Trophoblast cell (in vitro differentiated cells and primary cell): ENCODE data around the gene DRAM2.
A peak's percentile ranks its signal among the peaks of the same experiment; 100 is the strongest.

Source experiments
- DNase-seq, 2 donors: peaks; one replicate each; pipeline ENCODE4 v3.0.0-alpha.2; 2016
- H2AFZ ChIP-seq: 2 replicates; pipeline ENCODE4 v1.6.1; 2013; ENCODE audit warnings: low read length, moderate library complexity, mild to moderate bottlenecking; ENCODE audit not compliant: insufficient read depth, poor library complexity
- H2AK5ac ChIP-seq: 2 replicates; pipeline ENCODE4 v1.6.1; 2013; ENCODE audit warnings: mild to moderate bottlenecking, low read length
- H2BK120ac ChIP-seq: 2 replicates; pipeline ENCODE4 v1.6.1; 2013; ENCODE audit warnings: low read length, mild to moderate bottlenecking, moderate library complexity; ENCODE audit not compliant: insufficient read depth, poor library complexity
- H2BK12ac ChIP-seq: 2 replicates; pipeline ENCODE4 v1.6.1; 2013; ENCODE audit warnings: mild to moderate bottlenecking, low read length, moderate library complexity
- H2BK5ac ChIP-seq: 2 replicates; pipeline ENCODE4 v1.6.1; 2013; ENCODE audit warnings: low read length, low read depth, moderate library complexity, mild to moderate bottlenecking; ENCODE audit not compliant: poor library complexity
- H3K14ac ChIP-seq: 2 replicates; pipeline ENCODE4 v1.6.1; 2013; ENCODE audit warnings: mild to moderate bottlenecking, low read length
- H3K18ac ChIP-seq: 2 replicates; pipeline ENCODE4 v1.6.1; 2013; ENCODE audit warnings: mild to moderate bottlenecking, low read length
- H3K23ac ChIP-seq: 2 replicates; pipeline ENCODE4 v1.6.1; 2013; ENCODE audit warnings: low read length
- H3K27ac ChIP-seq: 2 replicates; pipeline ENCODE4 v1.5.1; 2013; ENCODE audit warnings: low read depth, mild to moderate bottlenecking, inconsistent platforms, low read length, moderate library complexity
- H3K27me3 ChIP-seq: 2 replicates; pipeline ENCODE4 v1.6.1; 2013; ENCODE audit warnings: inconsistent platforms, mild to moderate bottlenecking, low read length, moderate library complexity; ENCODE audit not compliant: insufficient read depth
- H3K36me3 ChIP-seq, 2 experiments: 1 replicate in 1 of 2; 2 replicates in 1 of 2; pipeline ENCODE4 v1.6.1; 2013; ENCODE audit warnings: low read length in 2 of 2, mild to moderate bottlenecking in 2 of 2, moderate library complexity in 1 of 2; ENCODE audit not compliant: insufficient read depth in 2 of 2, control insufficient read depth in 1 of 2
- H3K4ac ChIP-seq: 2 replicates; pipeline ENCODE4 v1.6.1; 2013; ENCODE audit warnings: low read depth, mild to moderate bottlenecking, low read length, moderate library complexity
- H3K4me1 ChIP-seq, 2 experiments: 1 replicate in 1 of 2; 2 replicates in 1 of 2; pipeline ENCODE4 v1.6.1; 2013; ENCODE audit warnings: low read length in 2 of 2, mild to moderate bottlenecking in 2 of 2, moderate library complexity in 1 of 2; ENCODE audit not compliant: insufficient read depth in 2 of 2, control insufficient read depth in 1 of 2
- H3K4me2 ChIP-seq: 2 replicates; pipeline ENCODE4 v1.6.1; 2013; ENCODE audit warnings: inconsistent platforms, mild to moderate bottlenecking, low read length, moderate library complexity
- H3K4me3 ChIP-seq: 2 replicates; pipeline ENCODE4 v1.5.1; 2013; ENCODE audit warnings: mild to moderate bottlenecking, low read depth, low read length, inconsistent platforms
- H3K79me1 ChIP-seq: one replicate; pipeline ENCODE4 v1.6.1; 2013; ENCODE audit warnings: low read length
- H3K79me2 ChIP-seq: 2 replicates; pipeline ENCODE4 v1.6.1; 2013; ENCODE audit warnings: low read length, mild to moderate bottlenecking; ENCODE audit not compliant: control insufficient read depth, insufficient read depth, poor library complexity
- H3K9ac ChIP-seq: 2 replicates; pipeline ENCODE4 v1.6.1; 2013; ENCODE audit warnings: mild to moderate bottlenecking, low read length
- H3K9me3 ChIP-seq: 2 replicates; pipeline ENCODE4 v1.6.1; 2013; ENCODE audit warnings: low read depth, mild to moderate bottlenecking, control low read depth, inconsistent platforms, low read length; ENCODE audit not compliant: insufficient read depth
- H4K12ac ChIP-seq: 2 replicates; pipeline ENCODE4 v1.6.1; 2013; ENCODE audit warnings: low read depth, mild to moderate bottlenecking, low read length, moderate library complexity
- H4K8ac ChIP-seq: 2 replicates; pipeline ENCODE4 v1.6.1; 2013; ENCODE audit warnings: low read depth, mild to moderate bottlenecking, low read length, moderate library complexity
- H4K91ac ChIP-seq: one replicate; pipeline ENCODE4 v1.6.1; 2013; ENCODE audit warnings: low read depth, mild to moderate bottlenecking, low read length, moderate library complexity
- WGBS: extraction: QIAGEN DNeasy Blood & Tissue Kit; methylation state at CpG from one replicate; pipeline ENCODE4 v1.1.7; 2013; ENCODE audit warnings: missing lambda C conversion rate; ENCODE audit not compliant: insufficient read length, insufficient coverage; ENCODE audit errors: extremely low coverage; 5-methylcytosine and 5-hydroxymethylcytosine counted together

DRAM2 gene

DNA sequence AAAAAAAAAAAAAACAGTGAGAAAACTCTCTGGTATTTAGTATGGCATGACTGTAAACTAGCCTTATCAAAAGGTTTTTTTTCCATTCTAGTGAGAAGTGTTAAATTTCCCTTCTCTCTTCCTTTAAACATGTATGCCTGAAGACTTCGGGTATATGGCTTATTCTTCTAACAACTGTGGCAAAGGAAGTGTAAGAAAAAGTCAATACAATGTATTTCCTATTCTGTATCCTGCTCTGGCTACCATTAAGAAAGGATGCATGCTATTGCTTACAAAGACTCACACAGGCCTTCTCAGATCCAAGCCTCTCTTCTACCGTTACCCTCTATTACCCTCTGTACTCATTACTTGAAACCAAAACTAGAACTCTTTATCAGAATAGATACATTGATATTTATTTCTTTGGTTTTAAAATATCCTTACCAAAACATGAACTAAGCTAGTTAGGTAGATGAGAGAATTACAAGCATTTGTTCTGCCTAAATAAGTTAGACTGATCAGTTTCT is 8.5 kb upstream of the DRAM2 start:
- peaks cover 4 to 10% of the 10 kb centered on the region in 2 experiments for H3K36me3 ChIP-seq
- H3K18ac ChIP-seq: no peak overlapping the region
- peaks cover 0 to 2% of the 10 kb centered on the region in 2 experiments for H3K4me1 ChIP-seq
- WGBS: no CpG with 5 or more reads among the region's 2 CpGs
- no peaks in the 10 kb centered on the region for H3K9me3 ChIP-seq
- H3K27ac ChIP-seq: no peak overlapping the region
- no peak overlapping the region for H4K91ac ChIP-seq
- H3K79me1 ChIP-seq: no peaks in the 10 kb centered on the region
- no peak overlapping the region for H3K9ac ChIP-seq
- H2BK12ac ChIP-seq: no peak overlapping the region
- peaks cover 6% of the 10 kb centered on the region for H3K79me2 ChIP-seq
- H3K4ac ChIP-seq: no peak overlapping the region
- no peaks in the 10 kb centered on the region for H3K27me3 ChIP-seq
- no peak overlapping the region for H3K4me2 ChIP-seq
- no peak overlapping the region for H2BK120ac ChIP-seq
- no peak overlapping the region for H4K8ac ChIP-seq
- DNase-seq: no peak
- no peak overlapping the region for H2AK5ac ChIP-seq
- no peak overlapping the region for H2BK5ac ChIP-seq
- H2AFZ ChIP-seq: no peak overlapping the region
- no peak overlapping the region for H3K23ac ChIP-seq
- no peak overlapping the region for H4K12ac ChIP-seq
- no peak overlapping the region for H3K14ac ChIP-seq
- H3K4me3 ChIP-seq: no peak overlapping the region

DNA sequence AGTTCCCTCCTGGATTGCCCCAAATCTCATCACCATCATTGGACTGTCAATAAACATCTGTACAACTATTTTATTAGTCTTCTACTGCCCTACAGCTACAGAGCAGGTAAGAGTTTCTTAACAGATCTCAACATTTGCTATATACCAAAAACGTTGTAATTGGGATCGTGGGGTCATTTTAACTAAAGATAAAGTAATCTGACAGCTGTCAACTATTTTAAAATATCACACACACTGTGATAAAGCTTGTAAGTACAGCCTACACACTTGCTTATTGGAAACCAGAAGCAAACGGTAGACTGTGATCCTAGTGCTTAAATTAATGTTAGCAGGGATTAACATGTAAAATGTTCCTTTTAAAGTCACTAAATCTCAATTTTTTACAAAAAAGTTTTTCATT is 8.1 kb upstream of the DRAM2 start:
- H3K9ac ChIP-seq: no peak overlapping the region
- no peak overlapping the region for H2BK5ac ChIP-seq
- no peak overlapping the region for H3K4ac ChIP-seq
- H4K91ac ChIP-seq: no peak overlapping the region
- H4K12ac ChIP-seq: no peak overlapping the region
- DNase-seq: no peak
- H3K79me1 ChIP-seq: no peaks in the 10 kb centered on the region
- no peaks in the 10 kb centered on the region for H3K27me3 ChIP-seq
- H3K4me1 ChIP-seq: peaks cover 0 to 2% of the 10 kb centered on the region in 2 experiments
- H3K4me3 ChIP-seq: no peak overlapping the region
- no peaks in the 10 kb centered on the region for H3K9me3 ChIP-seq
- no peak overlapping the region for H3K27ac ChIP-seq
- H2AK5ac ChIP-seq: no peak overlapping the region
- peaks cover 0 to 7% of the 10 kb centered on the region in 2 experiments for H3K36me3 ChIP-seq
- no peak overlapping the region for H2BK12ac ChIP-seq
- no peak overlapping the region for H3K14ac ChIP-seq
- no peak overlapping the region for H3K18ac ChIP-seq
- no peak overlapping the region for H3K4me2 ChIP-seq
- no peak overlapping the region for H2AFZ ChIP-seq
- H4K8ac ChIP-seq: no peak overlapping the region
- H3K23ac ChIP-seq: no peak overlapping the region
- peaks cover 6% of the 10 kb centered on the region for H3K79me2 ChIP-seq
- no peak overlapping the region for H2BK120ac ChIP-seq
- no CpG with 5 or more reads among the region's 3 CpGs for WGBS

DNA sequence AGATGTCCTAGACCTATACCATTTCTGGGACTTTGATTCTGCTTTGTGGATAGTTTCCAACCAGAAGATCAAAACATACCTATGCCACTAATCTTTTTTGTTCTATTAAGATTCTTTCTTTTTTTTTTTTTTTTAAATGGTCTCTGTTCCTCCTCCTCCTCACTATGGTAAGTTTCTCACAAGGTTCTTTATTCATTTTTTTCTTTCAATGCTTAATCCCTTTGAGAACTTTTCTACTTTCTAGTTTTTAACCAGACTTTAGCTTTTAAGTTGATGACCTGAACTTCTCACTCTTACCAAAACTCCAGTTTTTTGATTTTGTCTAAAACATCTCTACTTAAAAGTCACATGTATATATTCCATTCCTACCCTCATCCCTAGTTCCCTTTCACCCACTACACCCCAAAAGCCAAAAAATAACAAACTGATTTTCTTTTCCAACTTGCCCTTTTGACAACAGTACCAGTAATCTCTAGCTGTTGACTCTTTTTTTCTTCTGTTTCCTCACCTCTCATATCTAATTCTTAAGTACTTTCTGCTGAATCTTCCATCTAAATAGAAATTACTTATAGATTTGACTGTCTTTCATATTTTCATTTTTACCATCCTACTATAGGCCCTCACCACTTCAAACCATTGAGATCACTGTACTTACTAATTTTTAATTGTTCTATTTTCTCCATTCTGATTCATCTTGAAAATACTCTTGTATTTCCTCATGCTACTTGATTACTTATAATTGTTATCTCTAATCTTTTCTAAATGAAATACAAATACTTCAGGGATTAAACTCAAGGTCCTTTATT is 6.3 kb upstream of the DRAM2 start:
- Histone ChIP-seq H3K4me3 (no peak overlapping the region), H4K8ac (no peak overlapping the region), H3K36me3 (peaks cover 0 to 7% of the 10 kb centered on the region in 2 experiments), H2AFZ (no peak overlapping the region), H3K9ac (no peak overlapping the region), H3K4ac (no peak overlapping the region), H2BK5ac (no peak overlapping the region), H2AK5ac (no peak overlapping the region), H3K4me1 (peaks cover 0 to 2% of the 10 kb centered on the region in 2 experiments), H4K91ac (no peak overlapping the region), H2BK12ac (no peak overlapping the region), H3K79me1 (no peaks in the 10 kb centered on the region), H4K12ac (no peak overlapping the region), H3K23ac (no peak overlapping the region), H3K18ac (no peak overlapping the region), H3K27me3 (no peaks in the 10 kb centered on the region), H3K14ac (no peak overlapping the region), H3K9me3 (no peaks in the 10 kb centered on the region), H3K4me2 (no peak overlapping the region), H2BK120ac (no peak overlapping the region), H3K79me2 (peaks cover 6% of the 10 kb centered on the region), H3K27ac (no peak overlapping the region)
- DNase-seq: no peak

DNA sequence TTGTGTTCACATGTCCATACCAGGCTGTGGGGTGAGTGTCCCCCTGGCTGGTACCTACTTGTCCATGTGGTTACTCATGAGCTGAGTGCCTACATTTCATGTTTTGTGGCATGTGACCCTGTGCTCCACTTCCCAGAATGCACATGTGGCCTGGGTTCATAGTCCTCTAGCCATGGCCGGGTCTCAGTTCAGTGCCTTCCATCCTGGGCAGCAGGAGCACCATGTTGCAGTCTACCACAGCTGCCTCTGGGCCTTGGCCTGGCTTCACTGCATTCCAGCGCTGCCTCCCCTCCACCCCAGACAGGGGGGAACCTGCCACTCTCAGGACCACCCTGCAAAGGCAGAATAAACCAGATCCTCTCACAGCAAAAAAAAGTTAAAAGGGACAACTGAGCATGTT is 5.6 kb upstream of the DRAM2 start:
- H2BK5ac ChIP-seq: no peak overlapping the region
- H2AFZ ChIP-seq: no peak overlapping the region
- peaks cover 0 to 2% of the 10 kb centered on the region in 2 experiments for H3K4me1 ChIP-seq
- no peak overlapping the region for H3K23ac ChIP-seq
- H4K91ac ChIP-seq: no peak overlapping the region
- H3K36me3 ChIP-seq: peaks cover 0 to 7% of the 10 kb centered on the region in 2 experiments
- H3K9ac ChIP-seq: no peak overlapping the region
- no peaks in the 10 kb centered on the region for H3K9me3 ChIP-seq
- no peak overlapping the region for H2AK5ac ChIP-seq
- DNase-seq: no peak
- H3K18ac ChIP-seq: no peak overlapping the region
- H4K12ac ChIP-seq: no peak overlapping the region
- no peak overlapping the region for H3K27ac ChIP-seq
- no peak overlapping the region for H2BK120ac ChIP-seq
- no peak overlapping the region for H3K4me2 ChIP-seq
- no peaks in the 10 kb centered on the region for H3K27me3 ChIP-seq
- H3K79me2 ChIP-seq: peaks cover 7% of the 10 kb centered on the region
- H2BK12ac ChIP-seq: no peak overlapping the region
- H4K8ac ChIP-seq: no peak overlapping the region
- WGBS: no CpG with 5 or more reads among the region's 2 CpGs
- H3K4ac ChIP-seq: peak overlapping the region; percentile 53
- peaks cover under 1% of the 10 kb centered on the region for H3K79me1 ChIP-seq
- no peak overlapping the region for H3K4me3 ChIP-seq
- no peak overlapping the region for H3K14ac ChIP-seq
